Left colon (tissue), 2 donors: Measurements from ENCODE around the gene SLC25A42. TPM values are rescaled to one million over a fixed set of nuclear protein-coding genes. Genes with fewer than 3 reads are reported as not detected.

Experiments used
- ATAC-seq: fragments of 200-7000 bp; cut with Tn5 transposase; one replicate; pipeline ENCODE4 v1.9.1; 2020; ENCODE audit warnings: mild to moderate bottlenecking, moderate library complexity
- DNase-seq, 2 donors: peaks; one replicate each; pipeline ENCODE4 v3.0.0-alpha.2; 2020
- intact Hi-C, 2 donors: fragments of 100-400 bp; cut with DNase I in 1 of 2; cut with micrococcal nuclease in 1 of 2; formaldehyde crosslinking; loops; one replicate each; pipeline versions ENCODE4 v1.11.2 to v1.14.0; 2022; cut with DNase I, micrococcal nuclease
- total RNA-seq, 2 donors: library from RNA; stranded (reverse); fragmentation: NEBNext Ultra II Directional; extraction: Animal tissue kit (Norgen Biotek cat#: 25700); gene quantifications; one replicate each; pipeline ENCODE4 v1.2.1, GENCODE V29; 2021
- donor health status: DM: no; HTN: no; CAD: no.
- donor health status: DM: yes; HTN: yes; CAD: no.

SLC25A42 gene
- total RNA-seq, 2 donors from 2014 or later: 8.2 to 8.5 TPM

DNA sequence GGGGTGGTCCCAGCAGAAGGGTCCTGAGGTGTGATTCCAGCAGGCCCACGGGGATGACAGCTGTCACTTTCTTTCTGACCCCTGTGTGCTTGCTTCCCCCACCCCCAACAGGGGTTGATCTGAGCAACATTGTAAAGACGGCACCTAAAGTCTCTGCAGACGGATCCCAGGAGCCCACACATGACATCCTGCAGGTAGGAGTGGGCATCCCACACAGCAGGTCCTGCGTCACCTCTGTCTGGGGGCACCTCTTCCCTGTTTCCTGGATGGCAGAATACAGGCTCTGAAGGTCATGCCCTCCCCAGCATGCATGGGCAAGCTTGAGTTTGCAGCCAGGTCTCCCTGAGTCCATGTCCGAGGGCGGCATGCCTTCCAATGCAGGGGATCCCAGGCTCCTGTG, 19.9 kb upstream of the SLC25A42 start:
- DNase-seq (no peak), ATAC-seq (no peak)
- intact Hi-C loops: no loop called here

DNA sequence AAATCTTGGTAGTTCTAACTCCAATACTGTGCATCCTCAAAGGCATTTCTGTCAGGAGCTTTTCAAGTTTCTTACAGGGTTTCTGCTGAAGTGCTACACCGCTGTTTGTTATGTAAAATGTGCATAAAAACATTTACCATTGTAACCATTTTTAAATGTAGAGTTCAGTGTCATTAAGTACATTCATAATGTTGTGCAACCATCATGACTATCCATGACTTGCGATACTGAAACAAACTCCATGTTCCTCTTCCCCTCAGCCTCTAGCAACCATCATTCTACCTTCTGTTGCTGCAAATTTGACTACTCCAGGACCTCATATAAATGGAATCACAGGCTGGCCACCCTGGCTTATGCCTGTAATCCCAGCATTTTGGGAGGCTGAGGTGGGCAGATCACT, 14.4 kb upstream of the SLC25A42 start:
- intact Hi-C loops: no loop called here
- ATAC-seq (no peak), DNase-seq (no peak)

GRCh38 chr19:19050104-19050503, 13.7 kb upstream of the SLC25A42 start:
- intact Hi-C loops: loop anchor here (10.0 kb wide), 2 partner anchors 65 to 95 kb away; no protein-coding TSS in a partner anchor
- ATAC-seq (no peak), DNase-seq (no peak)

DNA sequence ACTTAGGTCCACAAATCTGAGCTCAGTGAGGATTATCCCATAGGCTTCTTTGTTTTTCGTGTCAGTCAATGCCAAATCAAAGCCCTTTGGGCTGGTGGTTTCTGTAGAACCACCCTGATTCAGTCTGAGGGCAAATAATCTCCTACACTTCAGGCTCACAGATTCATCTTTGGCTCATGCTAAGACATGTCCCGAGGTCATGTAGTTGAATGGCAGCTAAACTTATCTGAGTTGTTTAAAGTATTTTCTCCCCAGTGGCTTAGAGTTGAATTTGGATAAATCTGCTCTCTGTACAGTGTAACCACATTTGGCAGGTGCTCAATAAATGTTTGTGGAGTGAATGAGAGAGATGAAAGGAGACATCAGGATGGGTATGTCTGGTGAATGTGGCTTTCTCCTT, 13.1 kb upstream of the SLC25A42 start:
- ATAC-seq (no peak), DNase-seq (no peak)
- intact Hi-C loops: loop anchor here (10.0 kb wide), 2 partner anchors 64 to 94 kb away; no protein-coding TSS in a partner anchor

- DNase-seq (no peak), ATAC-seq (no peak)
- intact Hi-C loops: loop anchor here (10.0 kb wide), 2 partner anchors 63 to 93 kb away; no protein-coding TSS in a partner anchor
Measured at GRCh38 chr19:19051478-19052213, 12.1 kb upstream of the SLC25A42 start.

- ATAC-seq (no peak), DNase-seq (no peak)
- intact Hi-C loops: loop anchor here (10.0 kb wide), 2 partner anchors 62 to 92 kb away; no protein-coding TSS in a partner anchor
Measured at GRCh38 chr19:19052921-19053320, 10.9 kb upstream of the SLC25A42 start.

DNA sequence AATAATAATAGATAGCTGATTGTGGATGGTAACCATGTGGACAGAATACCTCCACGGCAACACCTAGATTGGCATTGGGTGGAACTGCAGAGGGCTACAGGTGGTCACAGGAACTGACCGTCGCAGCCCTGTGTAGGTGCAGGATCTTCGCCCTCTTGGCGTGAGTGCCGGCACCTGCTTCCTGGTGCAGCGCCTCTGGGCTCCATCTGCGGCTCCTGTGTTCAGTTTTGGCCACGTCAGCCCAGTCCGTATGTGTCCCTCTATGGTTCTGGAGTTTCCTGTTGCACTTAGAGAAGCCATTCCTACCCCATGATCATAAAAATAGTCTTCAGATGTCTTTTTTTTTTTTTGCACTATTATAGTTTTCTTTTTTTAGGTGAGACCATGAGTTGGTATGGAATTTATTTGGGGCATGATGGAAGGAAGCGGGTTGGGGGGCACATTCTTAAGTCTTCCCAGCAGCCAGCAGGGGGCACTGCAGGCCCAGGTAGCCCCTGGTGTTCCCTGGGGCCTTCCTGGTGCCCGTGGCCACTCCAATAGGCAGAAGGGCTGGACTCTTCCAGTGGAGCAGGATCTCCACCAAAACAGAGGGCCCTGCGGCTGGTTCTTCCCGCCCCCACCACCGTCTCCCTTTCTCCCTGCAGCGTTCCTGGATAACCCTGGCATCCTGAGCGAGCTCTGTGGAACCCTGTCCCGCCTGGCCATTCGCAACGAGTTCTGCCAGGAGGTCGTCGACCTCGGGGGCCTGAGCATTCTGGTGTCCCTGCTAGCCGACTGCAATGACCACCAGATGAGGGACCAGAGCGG, 10.1 kb upstream of the SLC25A42 start:
- ATAC-seq (peak; percentile 84), DNase-seq (peak in 1 of 2 donors; percentile 72)
- intact Hi-C loops: loop anchor here (10.0 kb wide), 2 partner anchors 61 to 91 kb away; no protein-coding TSS in a partner anchor

DNA sequence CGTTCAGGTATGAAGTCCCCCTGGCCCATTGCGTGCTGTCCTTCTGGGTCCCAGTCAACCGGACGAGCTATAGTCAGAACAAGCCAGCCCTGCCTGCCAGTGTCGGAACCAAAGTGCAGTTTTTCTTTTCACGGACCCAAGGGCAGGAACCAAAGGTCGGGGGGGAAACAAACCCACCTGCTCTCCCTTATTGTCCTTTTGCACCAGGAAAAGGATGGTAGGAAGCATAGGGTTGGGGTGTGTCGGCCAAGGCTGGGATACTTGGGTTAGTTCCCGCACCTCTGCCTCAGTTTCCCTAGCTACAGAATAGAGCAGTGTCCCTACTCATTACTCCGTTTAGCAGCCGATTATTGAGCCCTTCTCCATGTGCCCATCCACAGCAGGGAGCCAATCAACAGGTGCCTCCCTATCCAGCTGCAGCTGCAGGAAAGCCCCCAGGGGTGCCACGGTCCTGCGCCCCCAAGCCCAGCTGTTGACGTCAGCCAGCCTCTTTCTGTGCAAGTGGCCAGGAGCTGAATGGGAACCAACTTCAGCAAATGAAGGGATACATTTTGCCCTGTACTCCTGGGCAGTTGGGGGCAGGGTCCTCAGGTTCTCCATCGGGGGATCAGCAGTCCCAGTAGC, 9.4 kb upstream of the SLC25A42 start:
- no peak for ATAC-seq
- no peak for DNase-seq
- intact Hi-C loops: loop anchor here (10.0 kb wide), 2 partner anchors 60 to 90 kb away; no protein-coding TSS in a partner anchor

DNA sequence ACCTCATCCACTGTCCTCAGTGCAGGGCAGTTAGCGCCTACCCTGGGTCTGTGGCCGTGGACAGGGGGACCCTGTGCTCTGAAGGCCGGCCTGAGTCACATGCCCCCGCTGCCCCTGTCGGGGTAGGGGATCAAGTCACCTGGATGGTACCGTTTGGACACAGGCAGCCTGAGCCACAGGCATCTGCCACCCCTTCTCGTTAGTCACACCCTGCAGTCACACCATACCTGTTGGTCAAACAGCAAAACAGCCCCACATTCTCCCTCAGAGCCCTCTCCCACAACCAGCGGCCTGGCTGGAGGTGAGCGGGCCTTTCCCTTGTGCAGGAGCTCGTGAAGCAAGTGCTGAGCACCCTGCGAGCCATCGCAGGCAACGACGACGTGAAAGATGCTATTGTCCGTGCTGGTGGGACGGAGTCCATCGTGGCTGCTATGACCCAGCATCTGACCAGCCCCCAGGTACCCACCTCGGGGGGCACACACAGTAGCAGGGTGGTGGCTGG, 8.8 kb upstream of the SLC25A42 start:
- intact Hi-C loops: loop anchor here (10.0 kb wide), 2 partner anchors 60 to 90 kb away; no protein-coding TSS in a partner anchor

GRCh38 chr19:19055701-19056100, 8.1 kb upstream of the SLC25A42 start:
- ATAC-seq: no peak
- DNase-seq: no peak
- intact Hi-C loops: loop anchor here (10.0 kb wide), 2 partner anchors 59 to 89 kb away; no protein-coding TSS in a partner anchor

More for the DNA sequence above, 8.8 kb upstream of the SLC25A42 start:
- no peak for DNase-seq
- ATAC-seq: no peak

- intact Hi-C loops: loop anchor here (10.0 kb wide), 2 partner anchors 58 to 88 kb away; no protein-coding TSS in a partner anchor
- DNase-seq: no peak
- no peak for ATAC-seq
Measured at GRCh38 chr19:19056636-19057275, 7.0 kb upstream of the SLC25A42 start.

DNA sequence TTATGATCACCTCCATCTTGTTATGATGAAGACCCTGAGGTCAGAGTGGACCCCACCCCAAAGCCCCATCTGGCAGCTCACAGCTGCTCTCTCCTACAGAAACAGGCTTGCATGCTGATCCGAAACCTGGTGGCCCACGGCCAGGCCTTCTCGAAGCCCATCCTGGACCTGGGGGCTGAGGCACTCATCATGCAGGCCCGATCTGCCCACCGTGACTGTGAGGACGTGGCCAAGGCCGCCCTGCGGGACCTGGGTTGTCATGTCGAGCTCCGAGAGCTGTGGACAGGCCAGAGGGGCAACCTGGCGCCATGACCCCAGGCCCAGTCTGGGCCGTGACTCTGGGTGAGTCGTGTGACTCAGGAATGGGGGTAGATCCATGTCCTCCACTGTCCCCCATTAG, 6.5 kb upstream of the SLC25A42 start:
- DNase-seq: no peak
- no peak for ATAC-seq
- intact Hi-C loops: loop anchor here (10.0 kb wide), 2 partner anchors 57 to 87 kb away; no protein-coding TSS in a partner anchor

GRCh38 chr19:19057720-19058119, 6.1 kb upstream of the SLC25A42 start:
- DNase-seq (no peak), ATAC-seq (peak; percentile 40)
- intact Hi-C loops: loop anchor here (10.0 kb wide), 2 partner anchors 57 to 87 kb away; no protein-coding TSS in a partner anchor

DNA sequence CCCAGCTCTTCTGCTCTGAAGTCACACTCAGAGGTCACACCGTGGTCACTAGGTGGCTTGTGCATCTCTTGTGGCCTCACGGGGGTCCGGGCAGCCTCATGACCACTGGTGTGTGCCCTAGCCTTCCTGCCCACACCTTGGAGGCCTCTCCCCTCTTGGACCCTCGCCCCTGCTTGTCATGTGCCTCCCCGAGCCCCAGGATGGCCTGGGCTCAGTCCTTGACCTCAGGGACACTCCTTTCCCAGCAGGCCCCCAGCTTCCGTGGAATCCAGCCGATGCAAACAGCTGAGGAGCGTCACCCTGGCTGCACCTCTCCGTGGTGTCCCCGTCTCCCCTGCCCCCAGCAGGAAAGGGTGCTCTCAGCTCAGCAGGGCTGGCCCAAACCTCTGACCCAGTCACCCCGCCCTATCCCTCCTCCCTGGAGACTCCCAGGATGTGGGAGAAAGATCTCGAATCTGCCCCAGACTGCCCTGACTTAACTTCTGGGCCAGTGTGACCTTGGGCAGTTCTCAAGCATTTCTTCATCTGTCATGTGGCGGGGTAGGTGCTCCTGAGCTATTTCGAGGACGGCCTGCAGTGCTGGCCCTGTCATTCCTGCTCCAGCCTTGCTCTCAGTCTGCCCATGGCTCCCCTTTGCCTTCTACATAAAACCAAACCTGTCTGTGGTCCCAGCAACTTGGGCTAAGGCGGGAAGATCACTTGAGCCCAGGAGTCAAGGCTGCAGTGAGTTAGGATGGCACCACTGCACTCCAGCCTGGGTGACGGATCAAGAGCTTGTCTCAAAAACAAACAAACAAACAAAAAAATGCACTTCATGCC, 4.6 kb upstream of the SLC25A42 start:
- ATAC-seq (no peak), DNase-seq (no peak)
- intact Hi-C loops: loop anchor here (10.0 kb wide), 2 partner anchors 56 to 86 kb away; no protein-coding TSS in a partner anchor

DNA sequence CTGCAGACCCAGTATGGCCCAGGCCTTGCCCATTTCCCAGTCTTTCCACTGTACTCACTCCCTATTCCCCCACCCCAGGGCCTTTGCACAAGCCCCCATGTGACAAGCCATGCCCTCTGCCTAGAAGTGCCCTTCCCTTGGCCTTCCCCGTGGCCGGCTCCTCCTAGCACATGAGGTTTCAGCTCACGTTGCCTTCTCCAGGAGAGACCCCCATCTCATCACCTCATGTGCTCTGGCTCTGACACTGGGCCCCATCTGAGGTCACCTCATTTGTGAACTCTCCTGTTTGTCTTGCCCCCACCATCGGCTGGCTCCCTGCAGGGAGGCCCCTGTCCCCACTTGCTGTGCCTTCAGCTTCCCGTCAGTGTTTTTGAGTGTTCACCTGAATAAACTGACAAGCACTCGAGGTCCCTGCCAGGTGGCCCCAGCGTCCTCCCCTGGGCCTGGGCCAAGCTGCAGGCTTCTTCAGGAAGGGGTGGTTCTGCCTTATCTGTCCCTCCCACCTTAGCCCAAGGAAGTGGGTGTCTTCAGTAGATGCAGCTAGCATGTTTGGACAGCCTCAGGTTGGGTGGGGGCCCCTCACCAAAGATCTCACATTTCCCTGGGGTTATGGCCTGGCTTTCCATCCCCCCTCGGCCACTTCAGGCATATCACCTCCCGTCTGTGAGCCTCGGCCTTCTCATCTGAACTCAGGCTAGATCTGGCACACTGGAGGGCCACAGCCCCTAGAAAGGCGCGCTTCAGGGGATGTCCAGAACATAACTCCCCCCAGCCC, 3.8 kb upstream of the SLC25A42 start:
- ATAC-seq: no peak

GRCh38 chr19:19061506-19061905, 2.3 kb upstream of the SLC25A42 start:
- ATAC-seq (no peak), DNase-seq (peak in 1 of 2 donors; percentile 16)
- intact Hi-C loops: no loop called here

More for the DNA sequence above, 3.8 kb upstream of the SLC25A42 start:
- no peak for DNase-seq
- intact Hi-C loops: loop anchor here (10.0 kb wide), 2 partner anchors 55 to 85 kb away; no protein-coding TSS in a partner anchor
